HUES64 (cell line): ENCODE data around the gene NEUROD1.
A peak's percentile ranks its signal among the peaks of the same experiment; 100 is the strongest.

Experiments
- H3K27ac ChIP-seq: 2 replicates; pipeline ENCODE4 v1.7.0; 2013; ENCODE audit warnings: low read depth, low read length, inconsistent platforms
- H3K27me3 ChIP-seq: 2 replicates; pipeline ENCODE4 v1.6.1; 2013; ENCODE audit warnings: mild to moderate bottlenecking, low read length; ENCODE audit not compliant: insufficient read depth
- H3K36me3 ChIP-seq: 2 replicates; pipeline ENCODE4 v1.6.1; 2013; ENCODE audit warnings: mild to moderate bottlenecking, low read length; ENCODE audit not compliant: insufficient read depth
- H3K4me1 ChIP-seq: 2 replicates; pipeline ENCODE4 v1.6.1; 2013; ENCODE audit warnings: mild to moderate bottlenecking, low read length, moderate library complexity; ENCODE audit not compliant: insufficient read depth
- H3K4me3 ChIP-seq: 2 replicates; pipeline ENCODE4 v1.5.1; 2013; ENCODE audit warnings: mild to moderate bottlenecking, low read length, moderate library complexity
- H3K9ac ChIP-seq: 2 replicates; pipeline ENCODE4 v1.6.1; 2013; ENCODE audit warnings: mild to moderate bottlenecking, low read depth, low read length
- H3K9me3 ChIP-seq: 2 replicates; pipeline ENCODE4 v1.6.1; 2013; ENCODE audit warnings: low read depth, low read length; ENCODE audit not compliant: insufficient read depth
- WGBS: fragments of 150-250, 120-280 bp; methylation state at CpG from one replicate; pipeline ENCODE4 v1.1.7; 2013; ENCODE audit warnings: missing lambda C conversion rate; 5-methylcytosine and 5-hydroxymethylcytosine counted together

Gene NEUROD1

DNA sequence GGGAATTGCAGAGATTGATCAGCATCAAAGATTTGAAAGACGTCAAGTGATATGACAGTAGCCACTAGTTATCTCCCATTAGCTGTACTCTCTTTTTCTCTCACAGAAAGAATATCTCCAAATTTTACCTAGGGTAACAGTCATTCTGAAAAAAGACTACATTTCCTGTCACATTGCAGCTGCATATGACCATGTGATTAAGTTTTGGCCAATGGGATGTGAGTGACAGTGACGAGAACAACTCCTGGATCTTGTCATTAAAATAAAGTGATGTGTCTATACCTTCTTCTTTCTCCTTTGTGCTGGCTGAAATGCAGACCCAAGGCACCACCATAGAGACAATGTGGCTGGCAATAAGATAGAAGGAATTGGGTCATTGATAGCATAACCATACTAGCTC lies 10.5 kb upstream of the NEUROD1 start:
- Histone ChIP-seq H3K9ac (no peak overlapping the region), H3K4me3 (no peak overlapping the region), H3K27ac (no peak overlapping the region), H3K27me3 (peaks cover 64% of the 10 kb centered on the region), H3K4me1 (no peaks in the 10 kb centered on the region), H3K9me3 (no peaks in the 10 kb centered on the region), H3K36me3 (no peaks in the 10 kb centered on the region)
- WGBS = 94% methylated on average over 2 of the region's 2 CpGs

DNA sequence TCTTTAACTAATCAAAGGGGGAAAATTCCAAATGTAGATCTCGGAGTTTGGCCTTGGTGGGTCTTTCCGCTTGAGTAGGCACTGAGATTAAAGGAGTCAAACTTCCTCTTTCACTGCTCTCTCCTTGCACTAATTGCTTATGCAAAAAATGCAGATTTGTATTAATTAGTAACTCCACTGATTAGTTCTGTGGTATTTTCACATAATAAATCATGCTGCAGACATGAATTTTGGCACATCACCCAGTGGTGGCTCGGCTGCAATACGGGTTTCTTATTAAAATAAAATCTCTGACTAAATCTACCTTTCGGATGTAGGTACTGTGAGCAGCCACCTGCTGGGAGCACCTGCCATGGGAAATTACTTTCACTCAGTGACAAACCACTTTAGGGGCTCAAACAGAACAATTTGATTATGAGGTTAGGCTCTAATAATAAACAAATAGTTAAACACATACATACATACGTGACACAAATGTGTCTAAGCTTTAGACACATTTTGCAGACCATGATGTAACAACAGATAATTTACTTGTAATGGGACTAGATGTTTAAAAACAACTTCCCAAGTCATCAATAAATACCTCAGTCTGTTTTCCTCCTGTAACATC lies 6.4 kb upstream of the NEUROD1 start:
- 63% methylated on average over 3 of the region's 6 CpGs for WGBS
- Histone ChIP-seq H3K9ac (no peak overlapping the region), H3K4me1 (peaks cover 9% of the 10 kb centered on the region), H3K27ac (no peak overlapping the region), H3K27me3 (peaks cover 95% of the 10 kb centered on the region), H3K9me3 (no peaks in the 10 kb centered on the region), H3K4me3 (no peak overlapping the region), H3K36me3 (no peaks in the 10 kb centered on the region)

DNA sequence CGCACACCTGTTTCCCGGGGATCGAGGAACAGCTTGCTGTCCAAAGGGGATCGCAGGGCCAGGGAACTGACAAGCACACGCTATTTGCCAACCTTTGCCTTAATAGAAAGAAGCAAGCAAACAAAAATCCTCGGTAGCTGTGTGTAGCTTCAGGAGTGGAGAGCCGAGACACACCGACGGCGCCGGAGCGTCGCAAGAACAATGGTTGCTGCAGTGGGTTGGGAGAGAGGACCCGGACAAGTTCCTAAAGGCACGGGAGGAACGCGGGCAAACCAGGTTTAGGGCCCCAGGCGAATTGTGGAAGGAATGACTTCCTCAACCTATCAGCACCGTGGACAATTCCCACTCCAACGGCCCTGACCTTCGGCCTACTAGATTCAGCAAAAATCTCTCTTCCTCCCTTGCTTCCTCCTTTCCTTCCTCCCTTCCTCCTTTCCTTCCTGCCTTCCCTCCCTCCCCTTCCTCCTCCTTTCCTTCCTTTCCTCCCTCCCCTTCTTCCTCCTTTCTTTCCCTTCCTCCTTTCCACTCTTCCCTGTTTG lies 4.9 kb upstream of the NEUROD1 start:
- no peak overlapping the region for H3K27ac ChIP-seq
- H3K9me3 ChIP-seq = no peaks in the 10 kb centered on the region
- peaks cover 100% of the 10 kb centered on the region for H3K27me3 ChIP-seq
- 10% methylated on average over 21 of the region's 21 CpGs for WGBS
- no peak overlapping the region for H3K9ac ChIP-seq
- no peaks in the 10 kb centered on the region for H3K36me3 ChIP-seq
- no peak overlapping the region for H3K4me3 ChIP-seq
- H3K4me1 ChIP-seq = peaks cover 17% of the 10 kb centered on the region

DNA sequence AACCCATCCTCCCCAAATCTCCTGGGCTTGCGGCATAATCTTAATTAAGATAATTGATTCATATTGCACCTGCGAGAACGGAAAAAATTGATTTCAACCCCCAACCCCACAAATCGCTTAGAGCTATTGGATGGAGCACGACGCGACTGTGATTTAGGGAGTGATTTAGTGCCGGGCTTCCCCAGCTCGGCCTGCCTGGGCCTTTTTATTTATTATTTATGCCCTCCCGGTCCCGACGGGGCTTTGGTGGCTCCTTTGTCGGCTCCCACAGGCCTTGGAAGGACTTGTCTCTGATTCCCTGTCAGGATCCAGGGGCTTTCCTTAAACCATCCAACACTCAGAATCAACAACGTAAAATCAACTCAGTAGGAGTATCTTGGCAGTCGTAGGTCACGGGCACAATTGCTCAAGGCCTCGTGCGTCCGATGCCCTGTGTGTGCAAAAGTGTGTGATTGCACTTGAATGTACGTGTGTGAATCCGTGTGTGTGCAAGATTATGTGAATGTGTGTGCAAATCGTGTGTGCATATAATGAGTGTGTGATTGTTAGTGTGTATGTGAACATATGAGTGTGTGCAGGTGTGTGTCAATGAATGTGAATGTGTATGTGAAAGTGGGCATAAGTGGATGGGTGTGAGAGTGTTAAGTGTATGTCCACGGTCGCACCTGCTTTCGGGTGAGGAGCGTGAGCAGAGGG lies 4.3 kb upstream of the NEUROD1 start:
- WGBS = 15% methylated on average over 24 of the region's 26 CpGs
- H3K9ac ChIP-seq = no peak overlapping the region
- no peaks in the 10 kb centered on the region for H3K9me3 ChIP-seq
- peaks cover 17% of the 10 kb centered on the region for H3K4me1 ChIP-seq
- H3K4me3 ChIP-seq = peak overlapping the region; percentile 45
- H3K27ac ChIP-seq = no peak overlapping the region
- peaks cover 100% of the 10 kb centered on the region for H3K27me3 ChIP-seq
- no peaks in the 10 kb centered on the region for H3K36me3 ChIP-seq

DNA sequence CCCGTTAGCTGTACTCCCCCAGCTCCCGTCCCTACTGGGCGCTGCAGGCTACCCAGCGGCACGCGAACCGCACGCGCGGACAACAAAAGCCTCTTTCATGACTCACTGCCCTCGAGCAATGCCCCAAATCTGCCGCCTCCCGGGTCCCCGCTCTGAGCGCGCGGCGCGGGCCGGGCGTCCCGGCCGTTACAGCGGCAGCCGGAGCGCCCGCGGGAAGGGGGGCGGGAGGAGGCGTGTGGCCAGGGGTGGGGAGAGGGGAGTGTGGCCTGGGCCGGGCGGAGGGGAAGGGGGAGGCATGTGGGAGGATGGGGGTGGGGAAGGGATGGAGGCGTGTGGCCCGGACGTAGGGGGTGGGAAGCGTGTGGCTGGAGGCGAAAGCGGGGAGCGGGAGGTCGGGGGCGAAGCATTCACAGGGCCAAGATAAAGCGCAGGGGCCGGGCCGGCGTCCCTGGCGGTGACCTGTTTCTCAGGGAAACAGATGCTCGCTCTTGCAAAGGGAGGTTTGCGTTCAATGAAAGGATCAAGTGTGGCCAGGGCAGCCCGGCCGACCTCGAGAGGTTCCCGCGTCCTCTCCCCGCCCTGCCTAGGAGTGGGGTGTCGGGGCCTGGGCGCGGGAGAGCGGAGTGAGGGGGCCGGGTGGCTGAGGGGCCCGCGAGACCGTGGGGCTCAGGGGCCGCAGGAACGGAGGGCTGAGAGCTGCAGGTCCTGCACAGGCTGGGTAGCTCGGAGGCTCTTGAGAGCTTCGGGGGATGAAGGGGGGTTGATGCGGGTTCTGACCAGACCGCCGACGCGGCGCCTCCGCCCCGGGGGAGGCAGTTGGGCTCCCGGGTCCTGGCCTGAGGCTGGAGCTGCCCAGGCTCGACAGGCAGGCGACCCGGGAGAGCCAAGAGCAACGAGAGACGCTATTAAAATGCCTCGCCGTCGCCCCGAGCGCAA lies 3.5 kb upstream of the NEUROD1 start:
- H3K4me3 ChIP-seq = peak overlapping the region; percentile 45
- H3K9me3 ChIP-seq = no peaks in the 10 kb centered on the region
- peaks cover 100% of the 10 kb centered on the region for H3K27me3 ChIP-seq
- no peaks in the 10 kb centered on the region for H3K36me3 ChIP-seq
- no peak overlapping the region for H3K9ac ChIP-seq
- H3K4me1 ChIP-seq = peaks cover 17% of the 10 kb centered on the region
- H3K27ac ChIP-seq = no peak overlapping the region
- under 1% methylated on average over 85 of the region's 85 CpGs for WGBS

DNA sequence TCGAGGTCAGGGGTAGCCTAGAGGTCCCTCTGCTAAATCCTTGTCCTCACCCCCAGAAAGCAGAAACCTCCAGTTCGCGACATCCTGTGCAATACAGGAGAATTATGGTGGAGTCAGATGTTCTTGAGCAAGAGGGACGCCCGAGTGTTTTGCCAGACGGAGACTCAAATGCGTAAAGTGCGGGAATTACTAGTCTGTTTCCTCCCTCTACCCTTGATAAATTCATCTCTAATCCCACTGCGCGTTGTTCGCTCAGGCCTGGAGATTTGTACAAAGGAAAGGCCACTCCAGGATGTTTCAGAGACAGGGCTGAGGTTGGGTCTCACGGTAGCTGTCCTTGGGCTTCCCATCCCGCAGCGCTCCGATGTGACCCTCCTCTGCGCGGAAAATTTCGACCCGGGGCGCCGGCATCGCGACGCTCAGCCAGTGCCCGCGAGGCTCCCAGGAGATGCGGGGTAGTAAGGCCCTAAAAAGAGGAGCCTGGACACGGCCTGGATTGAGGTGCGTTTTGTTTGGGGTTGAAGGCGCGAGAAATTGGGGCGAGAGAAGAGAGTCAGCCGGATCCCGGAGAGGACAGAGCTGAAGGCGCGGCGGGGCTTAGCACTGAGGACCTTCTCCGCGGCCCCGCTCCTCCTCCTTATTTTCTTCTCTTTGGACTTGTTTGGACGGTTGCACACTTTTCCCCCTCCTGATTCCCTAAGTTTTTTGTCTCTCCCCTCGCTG lies 2.6 kb upstream of the NEUROD1 start:
- no peaks in the 10 kb centered on the region for H3K9me3 ChIP-seq
- no peaks in the 10 kb centered on the region for H3K36me3 ChIP-seq
- peak overlapping the region; percentile 42 for H3K4me3 ChIP-seq
- no peak overlapping the region for H3K27ac ChIP-seq
- H3K4me1 ChIP-seq = peaks cover 17% of the 10 kb centered on the region
- H3K27me3 ChIP-seq = peaks cover 100% of the 10 kb centered on the region
- WGBS = 3% methylated on average over 42 of the region's 42 CpGs
- H3K9ac ChIP-seq = no peak overlapping the region

DNA sequence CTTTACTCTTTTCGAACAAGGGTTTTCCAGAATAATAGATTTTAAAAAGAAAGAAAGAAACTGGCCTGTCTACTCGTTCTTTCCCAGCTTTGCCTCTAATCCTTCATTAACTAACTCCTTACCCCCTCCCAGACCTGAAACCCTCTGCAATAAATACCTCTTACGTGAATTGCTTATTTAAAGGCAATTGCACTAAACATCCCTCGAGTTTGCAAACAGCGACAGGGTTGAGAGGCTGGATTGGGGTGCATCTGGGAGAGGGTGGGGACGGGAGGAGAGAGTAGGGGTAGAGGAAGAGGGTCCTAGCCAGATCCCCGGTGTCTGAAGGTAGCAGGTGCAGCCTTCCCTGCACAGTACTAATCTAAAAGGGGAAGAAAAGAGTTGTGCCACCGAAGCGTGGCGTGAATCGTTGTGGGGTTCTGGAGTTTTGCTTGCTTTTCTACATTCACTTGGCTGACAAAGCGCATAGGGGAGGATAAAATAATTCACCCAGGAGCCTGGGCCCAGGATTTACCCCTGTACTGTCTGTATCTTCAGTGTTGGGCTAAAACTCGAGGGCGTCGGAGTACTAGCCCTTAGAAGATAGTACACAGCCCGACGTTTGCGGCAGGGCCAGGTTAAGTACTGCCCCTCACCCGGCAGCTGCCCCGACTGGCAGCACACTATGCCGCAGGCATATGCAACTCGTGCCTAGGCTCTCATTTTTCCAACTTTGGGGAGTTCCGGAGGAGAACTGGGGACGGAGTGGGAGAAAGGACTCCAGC lies 1.9 kb upstream of the NEUROD1 start:
- 15% methylated on average over 24 of the region's 24 CpGs for WGBS
- H3K9ac ChIP-seq = no peak overlapping the region
- no peak overlapping the region; the same call in 1 of the 2 replicates for H3K4me3 ChIP-seq
- no peak overlapping the region for H3K27ac ChIP-seq
- no peaks in the 10 kb centered on the region for H3K36me3 ChIP-seq
- H3K27me3 ChIP-seq = peaks cover 100% of the 10 kb centered on the region
- no peaks in the 10 kb centered on the region for H3K9me3 ChIP-seq
- H3K4me1 ChIP-seq = peaks cover 17% of the 10 kb centered on the region

DNA sequence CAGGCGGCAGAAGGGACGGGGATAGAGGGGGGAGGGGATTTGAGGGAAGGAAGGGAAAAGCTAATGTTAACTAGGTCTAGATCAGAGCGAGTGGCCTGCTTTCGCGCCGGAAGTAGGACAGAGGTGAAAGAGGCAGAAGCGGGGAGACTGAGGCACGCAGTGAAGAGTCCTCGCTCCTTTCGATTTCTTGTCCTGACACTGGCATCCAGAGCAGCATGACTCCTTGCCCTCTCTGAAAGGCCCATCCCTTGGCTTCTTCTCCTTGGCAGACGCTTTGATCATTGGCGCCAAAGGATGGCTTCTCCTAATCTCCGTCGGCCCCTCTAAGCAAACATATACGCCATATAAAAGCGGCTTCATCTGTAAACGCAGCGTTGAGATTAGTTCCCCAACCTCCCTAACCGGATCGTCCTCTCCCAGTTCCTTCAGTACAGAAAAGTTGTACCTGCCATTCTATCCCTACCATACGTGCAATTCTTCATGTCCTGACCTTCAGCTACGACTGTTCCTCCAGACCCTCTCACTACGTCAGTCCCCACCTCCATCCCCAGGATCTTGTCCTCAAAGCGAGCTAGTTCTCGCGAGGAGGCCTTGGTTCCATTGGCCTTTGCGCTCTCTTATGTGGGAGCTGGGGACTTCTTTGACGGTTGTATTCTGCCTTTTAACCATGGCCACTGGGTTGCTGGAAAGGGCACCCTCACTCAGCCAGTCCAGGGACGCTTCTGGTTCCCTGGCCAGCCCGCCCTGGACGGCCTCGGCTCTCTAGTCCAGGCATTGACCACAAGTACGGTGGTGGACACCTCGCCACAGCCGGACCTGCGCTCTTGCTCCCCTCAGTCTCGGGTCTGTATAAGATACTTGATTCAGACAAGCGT lies 857 bp upstream of the NEUROD1 start:
- H3K36me3 ChIP-seq = no peaks in the 10 kb centered on the region
- WGBS = 4% methylated on average over 38 of the region's 38 CpGs
- H3K9me3 ChIP-seq = no peaks in the 10 kb centered on the region
- no peak overlapping the region for H3K9ac ChIP-seq
- peak overlapping the region; percentile 47 for H3K4me3 ChIP-seq
- H3K4me1 ChIP-seq = peaks cover 17% of the 10 kb centered on the region
- peaks cover 100% of the 10 kb centered on the region for H3K27me3 ChIP-seq
- H3K27ac ChIP-seq = no peak overlapping the region

DNA sequence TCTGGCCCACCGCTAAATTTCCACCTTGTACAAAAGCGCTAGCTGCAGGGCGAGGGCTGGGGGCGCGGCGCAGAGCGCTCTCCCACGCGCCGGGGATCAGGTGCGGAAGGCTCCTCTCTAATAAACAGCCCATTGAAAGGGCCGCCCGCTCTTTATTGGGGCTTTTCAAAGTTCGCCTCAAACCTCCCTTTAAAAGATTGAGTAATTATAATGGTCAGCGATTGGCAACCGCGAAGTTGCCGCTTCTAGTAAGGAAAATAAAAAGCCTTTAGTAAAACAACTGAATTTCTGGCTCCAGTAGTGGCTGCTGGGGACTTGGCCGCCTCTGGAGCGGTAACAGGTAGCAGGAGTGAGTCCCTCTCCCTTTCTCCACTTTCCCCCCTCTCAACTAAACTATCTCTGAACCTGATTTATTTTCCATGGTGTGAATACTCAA lies 755 bp downstream of the NEUROD1 start:
- Histone ChIP-seq H3K36me3 (no peaks in the 10 kb centered on the region), H3K27me3 (peaks cover 100% of the 10 kb centered on the region), H3K9me3 (no peaks in the 10 kb centered on the region), H3K27ac (no peak overlapping the region), H3K9ac (no peak overlapping the region), H3K4me3 (no peak overlapping the region), H3K4me1 (peaks cover 11% of the 10 kb centered on the region)
- 3% methylated on average over 20 of the region's 20 CpGs for WGBS
